Stomach (tissue), 9 donors: Measurements from ENCODE around the gene CCM2L. TPM values are rescaled to one million over a fixed set of nuclear protein-coding genes. Genes with fewer than 3 reads are reported as not detected.

Experiments
- DNase-seq, 2 donors: peaks; one replicate each; pipeline versions ENCODE4 v3.0.0 to v3.0.0-alpha.2; 2013 to 2019
- H3K27ac ChIP-seq, 5 donors: fragments of 200-600 bp in 4 of 5; sonication (generic) in 4 of 5; one replicate each; pipeline ENCODE4 v1.5.1; 2013 to 2019; ENCODE audit warnings: mild to moderate bottlenecking in 1 of 5, moderate library complexity in 1 of 5
- H3K27me3 ChIP-seq, 3 donors: fragments of 200-600 bp; sonication (generic); one replicate each; pipeline ENCODE4 v1.5.1; 2017 to 2019; ENCODE audit warnings: mixed run types in 1 of 3
- H3K36me3 ChIP-seq, 4 donors: fragments of 200-600 bp; sonication (generic); 1 replicate in 3 of 4; 2 replicates in 1 of 4; pipeline ENCODE4 v1.5.1; 2016 to 2019
- H3K4me1 ChIP-seq, 4 donors: fragments of 200-600 bp; sonication (generic); one replicate each; pipeline ENCODE4 v1.5.1; 2016 to 2019
- H3K4me3 ChIP-seq, 4 donors: fragments of 200-600 bp; sonication (generic) in 3 of 4; one replicate each; pipeline ENCODE4 v1.5.1; 2016 to 2019; ENCODE audit warnings: mild to moderate bottlenecking in 1 of 4
- H3K9me3 ChIP-seq, 4 donors: fragments of 200-600 bp; sonication (generic); one replicate each; pipeline ENCODE4 v1.5.1; 2016 to 2019
- CTCF ChIP-seq, 7 experiments: fragments of 450-650 bp in 4 of 7; fragments of 200-600 bp in 3 of 7; sonication (generic) in 3 of 7; IDR thresholded peaks; one replicate each; pipeline ENCODE4 v1.5.1; 2016 to 2019; ENCODE audit warnings: antibody characterized with exemption in 7 of 7, control low read depth in 2 of 7, mild to moderate bottlenecking in 1 of 7
- EP300 ChIP-seq: sonication (generic); formaldehyde crosslinking; IDR thresholded peaks from one replicate; pipeline ENCODE4 v1.6.1; 2017; ENCODE audit warnings: antibody characterized with exemption
- POLR2A ChIP-seq, 4 donors: fragments of 450-650 bp; IDR thresholded peaks; one replicate each; pipeline ENCODE4 v1.6.1; 2016; ENCODE audit warnings: antibody characterized with exemption in 4 of 4, control low read depth in 2 of 4, mild to moderate bottlenecking in 1 of 4, moderate library complexity in 1 of 4
- POLR2AphosphoS5 ChIP-seq, 3 donors: sonication (generic); formaldehyde crosslinking; IDR thresholded peaks; one replicate each; pipeline ENCODE4 v1.6.1; 2016; ENCODE audit warnings: antibody characterized with exemption in 3 of 3
- WGBS, 5 donors: extraction: QIAGEN DNeasy Blood & Tissue Kit in 3 of 5; methylation state at CpG; one replicate each; pipeline versions ENCODE4 v1.1.5 to v1.1.7; 2013 to 2018; 5-methylcytosine and 5-hydroxymethylcytosine counted together
- intact Hi-C: fragments of 100-400 bp; cut with DNase I; formaldehyde crosslinking; loops from one replicate; pipeline ENCODE4 v1.15.1; 2023; ENCODE audit warnings: low total_unique reads
- polyA plus RNA-seq, 3 donors: library from polyadenylated mRNA; stranded (reverse); fragments of 200-250 nt; gene quantifications; one replicate each; pipeline ENCODE4 v1.2.3, GENCODE V29; 2013
- total RNA-seq, 5 donors: library from RNA; depleted of rRNA; stranded (reverse); fragments of >200 nt; gene quantifications; one replicate each; pipeline versions ENCODE4 v1.1.0 to v1.2.3, GENCODE V29; 2014 to 2016
- donor health status: healthy with polysubstance abuse.
- donor health status: Bipolar disorder and iron deficiency.
- donor health status: healthy.

Gene CCM2L
- total and polyA plus RNA-seq, 8 donors = 0.45 to 4.4 (median 2.1) TPM; not detected in 2

GRCh38 chr20:32010666-32011065 lies 428 bp downstream of the CCM2L start:
- peaks cover 0 to 55% (median 15%) of the 10 kb centered on the region in 3 donors for H3K27me3 ChIP-seq
- TF ChIP-seq CTCF (IDR thresholded peaks at IDR 0.05) = no peak
- no peak for TF ChIP-seq POLR2A (IDR thresholded peaks at IDR 0.05)
- no peak for TF ChIP-seq POLR2AphosphoS5 (IDR thresholded peaks at IDR 0.05)
- no peak for TF ChIP-seq EP300
- H3K4me3 ChIP-seq = peak overlapping the region in 3 of 4 donors; percentile 13 to 28 (median 22)
- intact Hi-C loops = no loop called here
- 24 to 36% (median 33%) methylated on average over 8 of the region's 8 CpGs for WGBS, 5 donors
- no peaks in the 10 kb centered on the region for H3K9me3 ChIP-seq
- H3K27ac ChIP-seq = peak overlapping the region in 3 of 5 donors; percentile 15 to 55 (median 23)
- H3K36me3 ChIP-seq = no peaks in the 10 kb centered on the region
- H3K4me1 ChIP-seq = no peaks in the 10 kb centered on the region
- no peak for DNase-seq

- Histone ChIP-seq H3K4me3 (peak overlapping the region in 1 of 4 donors; percentile 5), H3K4me1 (no peaks in the 10 kb centered on the region), H3K27ac (no peak overlapping the region), H3K9me3 (no peaks in the 10 kb centered on the region), H3K36me3 (no peaks in the 10 kb centered on the region), H3K27me3 (peaks cover 0 to 71% (median 27%) of the 10 kb centered on the region in 3 donors)
- no peak for DNase-seq
- intact Hi-C loops = no loop called here
- TF ChIP-seq POLR2A (IDR thresholded peaks at IDR 0.05) = no peak
- no peak for TF ChIP-seq EP300
- no peak for TF ChIP-seq POLR2AphosphoS5 (IDR thresholded peaks at IDR 0.05)
- no peak for TF ChIP-seq CTCF (IDR thresholded peaks at IDR 0.05)
- 74 to 84% (median 81%) methylated on average over 5 of the region's 5 CpGs for WGBS, 5 donors
These were observed 2.0 kb downstream of the CCM2L start for GRCh38 chr20:32012159-32012688.

GRCh38 chr20:32013326-32013725 lies 3.1 kb downstream of the CCM2L start:
- H3K36me3 ChIP-seq = no peaks in the 10 kb centered on the region
- intact Hi-C loops = no loop called here
- 68 to 78% (median 77%) methylated on average over 7 of the region's 7 CpGs for WGBS, 5 donors
- H3K4me1 ChIP-seq = peaks cover 0 to 9% (median 8%) of the 10 kb centered on the region in 4 donors
- DNase-seq = no peak
- H3K27ac ChIP-seq = no peak overlapping the region
- H3K9me3 ChIP-seq = no peaks in the 10 kb centered on the region
- TF ChIP-seq POLR2AphosphoS5 (IDR thresholded peaks at IDR 0.05) (no peak), CTCF (IDR thresholded peaks at IDR 0.05) (no peak), POLR2A (IDR thresholded peaks at IDR 0.05) (no peak), EP300 (no peak)
- no peak overlapping the region for H3K4me3 ChIP-seq
- H3K27me3 ChIP-seq = peaks cover 2 to 73% (median 32%) of the 10 kb centered on the region in 3 donors

- DNase-seq = peak; percentile 72 to 84
- H3K4me3 ChIP-seq = peak overlapping the region in 3 of 4 donors; percentile 56 to 80 (median 59)
- 6 to 26% (median 12%) methylated on average over 15 to 31 of the region's 35 CpGs for WGBS, 5 donors
- TF ChIP-seq EP300 (no peak), POLR2AphosphoS5 (IDR thresholded peaks at IDR 0.05) (no peak), POLR2A (IDR thresholded peaks at IDR 0.05) (no peak), CTCF (IDR thresholded peaks at IDR 0.05) (peak in 3 of 7 experiments; percentile 12 to 55 (median 25))
- H3K4me1 ChIP-seq = peaks cover 12 to 26% (median 20%) of the 10 kb centered on the region in 4 donors
- H3K9me3 ChIP-seq = no peaks in the 10 kb centered on the region
- H3K27me3 ChIP-seq = peaks cover 5 to 85% (median 60%) of the 10 kb centered on the region in 3 donors
- intact Hi-C loops = no loop called here
- no peaks in the 10 kb centered on the region for H3K36me3 ChIP-seq
- H3K27ac ChIP-seq = no peak overlapping the region
These were observed 7.5 kb downstream of the CCM2L start for GRCh38 chr20:32017711-32018251.
